ENCODE data around the gene TTLL11. TPM values are rescaled to one million over a fixed set of nuclear protein-coding genes. Genes with fewer than 3 reads are reported as not detected.

TTLL11 gene
- total and polyA plus RNA-seq, 8 donors = 5.4 to 11.6 (median 9.5) TPM

GRCh38 chr9:122096620-122097415 is 3.7 kb upstream of the TTLL11 start:
- no peaks in the 10 kb centered on the region for H3K27me3 ChIP-seq
- TF ChIP-seq, protein P1, sequence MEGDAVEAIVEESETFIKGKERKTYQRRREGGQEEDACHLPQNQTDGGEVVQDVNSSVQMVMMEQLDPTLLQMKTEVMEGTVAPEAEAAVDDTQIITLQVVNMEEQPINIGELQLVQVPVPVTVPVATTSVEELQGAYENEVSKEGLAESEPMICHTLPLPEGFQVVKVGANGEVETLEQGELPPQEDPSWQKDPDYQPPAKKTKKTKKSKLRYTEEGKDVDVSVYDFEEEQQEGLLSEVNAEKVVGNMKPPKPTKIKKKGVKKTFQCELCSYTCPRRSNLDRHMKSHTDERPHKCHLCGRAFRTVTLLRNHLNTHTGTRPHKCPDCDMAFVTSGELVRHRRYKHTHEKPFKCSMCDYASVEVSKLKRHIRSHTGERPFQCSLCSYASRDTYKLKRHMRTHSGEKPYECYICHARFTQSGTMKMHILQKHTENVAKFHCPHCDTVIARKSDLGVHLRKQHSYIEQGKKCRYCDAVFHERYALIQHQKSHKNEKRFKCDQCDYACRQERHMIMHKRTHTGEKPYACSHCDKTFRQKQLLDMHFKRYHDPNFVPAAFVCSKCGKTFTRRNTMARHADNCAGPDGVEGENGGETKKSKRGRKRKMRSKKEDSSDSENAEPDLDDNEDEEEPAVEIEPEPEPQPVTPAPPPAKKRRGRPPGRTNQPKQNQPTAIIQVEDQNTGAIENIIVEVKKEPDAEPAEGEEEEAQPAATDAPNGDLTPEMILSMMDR (IDR thresholded peaks at IDR 0.05) = no peak
- ATAC-seq (no peak), DNase-seq (no peak)
- no peak overlapping the region for H3K4me3 ChIP-seq
- H3K27ac ChIP-seq = no peak overlapping the region
- no peaks in the 10 kb centered on the region for H3K36me3 ChIP-seq
- peaks cover 6 to 28% of the 10 kb centered on the region in 2 donors for H3K4me1 ChIP-seq
- intact Hi-C loops (cut with DNase I) = loop anchor here in 1 of 2 donors (10.0 kb wide), 1 partner anchor 258 kb away; no protein-coding TSS in a partner anchor
- no peaks in the 10 kb centered on the region for H3K9me3 ChIP-seq

DNA sequence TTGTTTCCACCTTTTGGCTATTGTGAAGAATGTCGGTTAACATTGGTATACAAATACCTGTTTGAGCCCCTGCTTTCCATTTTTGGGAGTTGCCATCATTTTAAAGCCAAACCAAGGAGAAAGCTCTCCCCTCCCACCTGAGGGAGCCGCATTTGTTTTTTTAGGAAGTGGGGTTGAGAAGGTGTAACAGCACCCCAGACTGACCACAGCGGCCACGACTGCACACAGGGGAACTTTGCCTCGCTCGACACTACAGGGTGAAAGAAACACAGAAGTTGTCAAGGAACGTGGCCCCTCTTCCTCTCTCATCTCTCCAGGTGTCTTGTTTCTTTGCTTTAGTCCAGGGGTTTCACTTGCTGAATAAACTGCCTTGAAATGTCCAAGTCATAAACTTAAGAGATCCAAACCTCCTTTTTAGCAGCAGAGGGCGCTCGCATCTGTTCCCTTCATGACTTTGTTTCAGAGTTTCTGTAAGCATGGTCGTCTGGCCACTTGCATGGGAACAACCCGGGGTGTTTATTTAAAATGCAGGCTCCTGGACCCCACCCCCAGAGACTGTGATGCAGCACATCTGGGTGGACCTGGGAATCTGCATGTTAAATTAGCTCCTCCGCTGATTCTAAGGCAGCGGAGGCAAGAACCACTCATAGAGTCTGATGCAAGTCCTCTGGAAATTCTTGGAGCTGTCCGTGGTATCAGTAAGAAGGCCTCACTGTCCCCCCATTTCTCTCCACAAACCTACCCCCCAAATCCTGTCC is 2.1 kb upstream of the TTLL11 start:
- Histone ChIP-seq H3K27ac (no peak overlapping the region), H3K36me3 (no peaks in the 10 kb centered on the region), H3K4me3 (no peak overlapping the region), H3K27me3 (no peaks in the 10 kb centered on the region), H3K9me3 (no peaks in the 10 kb centered on the region), H3K4me1 (peaks cover 6 to 38% of the 10 kb centered on the region in 2 donors)
- DNase-seq (peak in 2 of 4 donors; percentile 29 to 59), ATAC-seq (no peak)
- intact Hi-C loops (cut with DNase I) = loop anchor here in 1 of 2 donors (10.0 kb wide), 1 partner anchor 260 kb away; no protein-coding TSS in a partner anchor
- TF ChIP-seq, protein P1 (IDR thresholded peaks at IDR 0.05) = peak; percentile 50 to 59

- H3K4me3 ChIP-seq = peak overlapping the region; percentile 90 to 91
- DNase-seq (no peak), ATAC-seq (no peak)
- intact Hi-C loops (cut with DNase I) = loop anchor here in 1 of 2 donors (10.0 kb wide), 1 partner anchor 263 kb away; no protein-coding TSS in a partner anchor
- peaks cover 6 to 33% of the 10 kb centered on the region in 2 donors for H3K4me1 ChIP-seq
- H3K27me3 ChIP-seq = no peaks in the 10 kb centered on the region
- no peaks in the 10 kb centered on the region for H3K36me3 ChIP-seq
- peak overlapping the region in 1 of 2 donors; percentile 82 for H3K27ac ChIP-seq
- H3K9me3 ChIP-seq = no peaks in the 10 kb centered on the region
- TF ChIP-seq, protein P1 (IDR thresholded peaks at IDR 0.05) = no peak
These were observed 1.2 kb downstream of the TTLL11 start for GRCh38 chr9:122091682-122092592.

DNA sequence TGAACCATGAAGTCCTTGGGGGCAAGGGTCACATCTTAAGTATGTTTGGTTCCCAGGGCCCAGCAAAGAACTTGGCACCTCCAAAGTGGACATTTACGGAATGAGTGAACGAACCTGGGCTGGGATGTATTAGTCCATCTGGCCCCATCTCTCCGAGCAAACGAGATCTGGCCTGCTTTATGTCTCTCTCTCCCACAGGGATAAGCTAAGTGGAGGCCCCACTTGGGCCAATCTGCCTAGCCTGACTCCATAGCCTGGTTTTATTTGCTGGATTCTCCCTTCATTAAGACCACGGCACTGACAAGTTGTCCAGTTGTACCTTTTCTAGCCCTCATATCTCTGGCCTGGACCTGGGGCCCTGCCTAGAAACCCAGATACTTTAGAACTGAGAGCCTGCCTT is 2.1 kb downstream of the TTLL11 start:
- DNase-seq = no peak
- Histone ChIP-seq H3K27me3 (no peaks in the 10 kb centered on the region), H3K9me3 (no peaks in the 10 kb centered on the region), H3K27ac (no peak overlapping the region), H3K4me1 (peaks cover 6 to 33% of the 10 kb centered on the region in 2 donors), H3K36me3 (no peaks in the 10 kb centered on the region), H3K4me3 (no peak overlapping the region)
- no peak for ATAC-seq
- TF ChIP-seq, protein P1 (IDR thresholded peaks at IDR 0.05) = no peak
- intact Hi-C loops (cut with DNase I) = loop anchor here in 1 of 2 donors (10.0 kb wide), 1 partner anchor 264 kb away; no protein-coding TSS in a partner anchor
